Ascending aorta (tissue), 2 donors: ENCODE results near the gene TUB. TPM values are rescaled to one million over a fixed set of nuclear protein-coding genes. Genes with fewer than 3 reads are reported as not detected.

Experiments
- DNase-seq, 2 donors: peaks; one replicate each; pipeline ENCODE4 v3.0.0-alpha.2; 2019; ENCODE audit warnings: low spot score in 2 of 2
- H3K27ac ChIP-seq, 2 donors: fragments of 200-600 bp; sonication (generic); one replicate each; pipeline ENCODE4 v1.5.1; 2016 to 2017; ENCODE audit warnings: mild to moderate bottlenecking in 1 of 2
- H3K27me3 ChIP-seq: fragments of 200-600 bp; sonication (generic); one replicate; pipeline ENCODE4 v1.5.1; 2017
- H3K36me3 ChIP-seq, 2 donors: fragments of 200-600 bp; sonication (generic); one replicate each; pipeline ENCODE4 v1.5.1; 2016
- H3K4me1 ChIP-seq, 2 donors: fragments of 200-600 bp; sonication (generic); one replicate each; pipeline ENCODE4 v1.5.1; 2016 to 2017; ENCODE audit warnings: mild to moderate bottlenecking in 1 of 2
- H3K4me3 ChIP-seq, 2 donors: fragments of 200-600 bp; sonication (generic); one replicate each; pipeline ENCODE4 v1.5.1; 2016 to 2017; ENCODE audit warnings: mild to moderate bottlenecking in 1 of 2
- H3K9me3 ChIP-seq, 2 donors: fragments of 200-600 bp; sonication (generic); one replicate each; pipeline ENCODE4 v1.5.1; 2016
- CTCF ChIP-seq, 3 experiments: fragments of 200-600 bp in 2 of 3; fragments of 450-650 bp in 1 of 3; sonication (generic) in 2 of 3; IDR thresholded peaks; one replicate each; pipeline ENCODE4 v1.5.1; 2016 to 2019; ENCODE audit warnings: antibody characterized with exemption in 3 of 3, mild to moderate bottlenecking in 1 of 3, moderate library complexity in 1 of 3
- intact Hi-C: fragments of 100-400 bp; cut with DNase I; formaldehyde crosslinking; loops from one replicate; pipeline ENCODE4 v1.15.1; 2023
- total RNA-seq: library from RNA; depleted of rRNA; stranded (reverse); fragments of >200 nt; gene quantifications from one replicate; pipeline ENCODE4 v1.1.0, GENCODE V29; 2016

Gene TUB
- total RNA-seq, 1 donor from 2014 or later = 12.9 TPM

GRCh38 chr11:8091721-8092120, 10.7 kb downstream of the TUB start:
- no peak for TF ChIP-seq CTCF (IDR thresholded peaks at IDR 0.05)
- Histone ChIP-seq H3K4me1 (no peaks in the 10 kb centered on the region), H3K27me3 (no peaks in the 10 kb centered on the region), H3K27ac (no peak overlapping the region), H3K36me3 (peaks cover 6 to 21% of the 10 kb centered on the region in 2 donors), H3K9me3 (no peaks in the 10 kb centered on the region), H3K4me3 (no peak overlapping the region)
- peak in 1 of 2 donors; percentile 41 for DNase-seq
- intact Hi-C loops = loop anchor here (2.0 kb wide), 2 partner anchors 59 to 85 kb away; no protein-coding TSS in a partner anchor

GRCh38 chr11:8092587-8093424, 11.8 kb downstream of the TUB start:
- no peak overlapping the region for H3K4me3 ChIP-seq
- H3K9me3 ChIP-seq = no peaks in the 10 kb centered on the region
- H3K4me1 ChIP-seq = no peaks in the 10 kb centered on the region
- intact Hi-C loops = no loop called here
- H3K36me3 ChIP-seq = peaks cover 11 to 32% of the 10 kb centered on the region in 2 donors
- DNase-seq = peak in 1 of 2 donors; percentile 76
- H3K27ac ChIP-seq = no peak overlapping the region
- no peaks in the 10 kb centered on the region for H3K27me3 ChIP-seq
- peak; percentile 39 to 59 (median 54) for TF ChIP-seq CTCF (IDR thresholded peaks at IDR 0.05)

- intact Hi-C loops = no loop called here
- no peak for TF ChIP-seq CTCF (IDR thresholded peaks at IDR 0.05)
- no peaks in the 10 kb centered on the region for H3K9me3 ChIP-seq
- H3K27ac ChIP-seq = no peak overlapping the region
- peaks cover 11 to 43% of the 10 kb centered on the region in 2 donors for H3K36me3 ChIP-seq
- no peaks in the 10 kb centered on the region for H3K4me1 ChIP-seq
- no peak overlapping the region for H3K4me3 ChIP-seq
- DNase-seq = no peak
- no peaks in the 10 kb centered on the region for H3K27me3 ChIP-seq
Measured at GRCh38 chr11:8093931-8094575, 13.0 kb downstream of the TUB start.

GRCh38 chr11:8094656-8095055, 13.6 kb downstream of the TUB start:
- intact Hi-C loops = no loop called here
- H3K36me3 ChIP-seq = peaks cover 11 to 46% of the 10 kb centered on the region in 2 donors
- DNase-seq = no peak
- no peaks in the 10 kb centered on the region for H3K27me3 ChIP-seq
- no peak overlapping the region for H3K4me3 ChIP-seq
- H3K27ac ChIP-seq = no peak overlapping the region
- no peak for TF ChIP-seq CTCF (IDR thresholded peaks at IDR 0.05)
- H3K9me3 ChIP-seq = no peaks in the 10 kb centered on the region
- no peaks in the 10 kb centered on the region for H3K4me1 ChIP-seq

GRCh38 chr11:8095371-8095770, 14.4 kb downstream of the TUB start:
- H3K27ac ChIP-seq = no peak overlapping the region
- H3K27me3 ChIP-seq = no peaks in the 10 kb centered on the region
- H3K36me3 ChIP-seq = peaks cover 11 to 52% of the 10 kb centered on the region in 2 donors
- H3K4me1 ChIP-seq = no peaks in the 10 kb centered on the region
- H3K4me3 ChIP-seq = no peak overlapping the region
- intact Hi-C loops = no loop called here
- no peak for TF ChIP-seq CTCF (IDR thresholded peaks at IDR 0.05)
- no peaks in the 10 kb centered on the region for H3K9me3 ChIP-seq
- DNase-seq = no peak
